K562 (cell line): Measurements from ENCODE around the gene BTRC. TPM values are rescaled to one million over a fixed set of nuclear protein-coding genes. Genes with fewer than 3 reads are reported as not detected.

ENCODE experiments used
- CBFA2T3 ChIP-seq: fragments of 450-650 bp; IDR thresholded peaks from 2 replicates; pipeline ENCODE4 v1.6.1; 2017
- EP300 ChIP-seq: IDR thresholded peaks from 2 replicates; pipeline ENCODE4 v1.6.1; 2012; ENCODE audit warnings: low read length, improper control_type of control experiment
- ESRRA ChIP-seq: fragments of 450-650 bp; IDR thresholded peaks from 2 replicates; pipeline ENCODE4 v1.6.1; 2014; ENCODE audit warnings: low read depth, mild to moderate bottlenecking, moderate library complexity, borderline replicate concordance
- KAT7 ChIP-seq: sonication (generic); formaldehyde crosslinking; IDR thresholded peaks from 2 replicates; pipeline ENCODE4 v1.8.0; 2022; ENCODE audit warnings: missing genetic modification reagents, mild to moderate bottlenecking, borderline replicate concordance
- SNRNP70 ChIP-seq: fragments of 200-400 bp; formaldehyde crosslinking; optimal IDR thresholded peaks from 2 replicates; pipeline ENCODE3; 2017; ENCODE audit warnings: low read depth, low read length
- TCF7 ChIP-seq: sonication (generic); IDR thresholded peaks from 2 replicates; pipeline ENCODE4 v1.6.1; 2016; ENCODE audit warnings: antibody characterized with exemption, borderline replicate concordance
- U2AF1 ChIP-seq: fragments of 200-400 bp; formaldehyde crosslinking; optimal IDR thresholded peaks from 2 replicates; pipeline ENCODE3; 2017; ENCODE audit warnings: mild to moderate bottlenecking, low read depth, low read length, moderate library complexity
- ZBTB40 ChIP-seq, 2 experiments: fragments of 450-650 bp in 1 of 2; sonication (generic) in 1 of 2; formaldehyde crosslinking in 1 of 2; IDR thresholded peaks; 2 replicates each; pipeline versions ENCODE4 v1.7.1 to v1.9.0; 2016 to 2022; ENCODE audit warnings: inconsistent platforms in 1 of 2, mild to moderate bottlenecking in 1 of 2, missing genetic modification reagents in 1 of 2
- ZBTB8A ChIP-seq: fragments of 450-650 bp; IDR thresholded peaks from 2 replicates; pipeline ENCODE4 v1.6.1; 2018; ENCODE audit warnings: mild to moderate bottlenecking, moderate library complexity; ENCODE audit not compliant: partially characterized antibody
- ZNF175 ChIP-seq: fragments of 200-800 bp; sonication (Bioruptor generic); IDR thresholded peaks from 2 replicates; pipeline ENCODE4 v1.6.1; 2016; ENCODE audit warnings: low read depth, mild to moderate bottlenecking, missing genetic modification characterization, missing compliant biosample characterization
- ZNF766 ChIP-seq: fragments of 200-800 bp; sonication (Bioruptor generic); conservative IDR thresholded peaks from 2 replicates; pipeline ENCODE4 v1.6.1; 2016; ENCODE audit warnings: missing genetic modification characterization, missing compliant biosample characterization
- polyA plus RNA-seq, 8 experiments: library from polyadenylated mRNA; depleted of rRNA in 4 of 8; stranded (reverse) in 5 of 8; unstranded in 3 of 8; fragments of >200 nt; fragmentation: Nextera tagmentation in 2 of 8; fragmentation: Illumina TruSeq in 1 of 8; extraction: Ambion mirVana in 2 of 8; extraction: Trizol in 1 of 8; gene quantifications; 2 replicates each; pipeline versions ENCODE4 v1.2.1 to v1.2.3, GENCODE V29; 2011 to 2014; ENCODE audit warnings: inconsistent platforms in 1 of 8, missing spikeins in 1 of 8
- total RNA-seq, 7 experiments: library from RNA; depleted of rRNA in 6 of 7; stranded (reverse); fragments of >200 nt in 6 of 7; fragmentation: Illumina TruSeq in 2 of 7; extraction: Trizol in 2 of 7; gene quantifications; 2 replicates each; pipeline versions ENCODE4 v1.2.1 to v1.2.3, GENCODE V29; 2011 to 2021; ENCODE audit warnings: low replicate concordance in 1 of 7
- TF ChIP-seq, protein P1 (sequence below): fragments of 150-350 bp; IDR thresholded peaks from 2 replicates; pipeline ENCODE4 v1.6.1; 2014; ENCODE audit warnings: low read depth, mild to moderate bottlenecking, low read length, borderline replicate concordance

Gene BTRC
- total and polyA plus RNA-seq, 9 of the 15 experiments (the other 6 are each of a cell fraction or from before 2014, with no cell fraction given), result 1.6 to 15.4 (median 7.0) TPM

- TF ChIP-seq, protein P1, sequence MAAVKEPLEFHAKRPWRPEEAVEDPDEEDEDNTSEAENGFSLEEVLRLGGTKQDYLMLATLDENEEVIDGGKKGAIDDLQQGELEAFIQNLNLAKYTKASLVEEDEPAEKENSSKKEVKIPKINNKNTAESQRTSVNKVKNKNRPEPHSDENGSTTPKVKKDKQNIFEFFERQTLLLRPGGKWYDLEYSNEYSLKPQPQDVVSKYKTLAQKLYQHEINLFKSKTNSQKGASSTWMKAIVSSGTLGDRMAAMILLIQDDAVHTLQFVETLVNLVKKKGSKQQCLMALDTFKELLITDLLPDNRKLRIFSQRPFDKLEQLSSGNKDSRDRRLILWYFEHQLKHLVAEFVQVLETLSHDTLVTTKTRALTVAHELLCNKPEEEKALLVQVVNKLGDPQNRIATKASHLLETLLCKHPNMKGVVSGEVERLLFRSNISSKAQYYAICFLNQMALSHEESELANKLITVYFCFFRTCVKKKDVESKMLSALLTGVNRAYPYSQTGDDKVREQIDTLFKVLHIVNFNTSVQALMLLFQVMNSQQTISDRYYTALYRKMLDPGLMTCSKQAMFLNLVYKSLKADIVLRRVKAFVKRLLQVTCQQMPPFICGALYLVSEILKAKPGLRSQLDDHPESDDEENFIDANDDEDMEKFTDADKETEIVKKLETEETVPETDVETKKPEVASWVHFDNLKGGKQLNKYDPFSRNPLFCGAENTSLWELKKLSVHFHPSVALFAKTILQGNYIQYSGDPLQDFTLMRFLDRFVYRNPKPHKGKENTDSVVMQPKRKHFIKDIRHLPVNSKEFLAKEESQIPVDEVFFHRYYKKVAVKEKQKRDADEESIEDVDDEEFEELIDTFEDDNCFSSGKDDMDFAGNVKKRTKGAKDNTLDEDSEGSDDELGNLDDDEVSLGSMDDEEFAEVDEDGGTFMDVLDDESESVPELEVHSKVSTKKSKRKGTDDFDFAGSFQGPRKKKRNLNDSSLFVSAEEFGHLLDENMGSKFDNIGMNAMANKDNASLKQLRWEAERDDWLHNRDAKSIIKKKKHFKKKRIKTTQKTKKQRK, result no peak
- TF ChIP-seq CBFA2T3, result peak; percentile 31; the same call in 1 of the 2 replicates
- 0 out of 2 replicates have a peak, but pooled peaks have one; percentile 21 for TF ChIP-seq TCF7
- TF ChIP-seq U2AF1, result no peak
- TF ChIP-seq EP300, result peak; percentile 43; the same call in 1 of the 2 replicates
- no peak for TF ChIP-seq ZBTB8A
- peak; percentile 72; the same call in 1 of the 2 replicates for TF ChIP-seq ESRRA
- TF ChIP-seq KAT7, result no peak
- peak; percentile 93 for TF ChIP-seq ZBTB40 (IDR thresholded peaks at IDR 0.05)
- TF ChIP-seq ZBTB40 (CRISPR knock-in tag; IDR thresholded peaks at IDR 0.05), result no peak
- TF ChIP-seq SNRNP70, result no peak
- no peak for TF ChIP-seq ZNF175 (CRISPR knock-in tag)
- peak; percentile 51 for TF ChIP-seq ZNF766 (CRISPR knock-in tag)
Observed at GRCh38 chr10:101453791-101454718, 100.1 kb downstream of the BTRC start (continued).
